Measurements from ENCODE around the gene THEMIS. TPM values are rescaled to one million over a fixed set of nuclear protein-coding genes. Genes with fewer than 3 reads are reported as not detected.

THEMIS gene
- polyA plus RNA-seq, 1 donor from 2014 or later = not detected

DNA sequence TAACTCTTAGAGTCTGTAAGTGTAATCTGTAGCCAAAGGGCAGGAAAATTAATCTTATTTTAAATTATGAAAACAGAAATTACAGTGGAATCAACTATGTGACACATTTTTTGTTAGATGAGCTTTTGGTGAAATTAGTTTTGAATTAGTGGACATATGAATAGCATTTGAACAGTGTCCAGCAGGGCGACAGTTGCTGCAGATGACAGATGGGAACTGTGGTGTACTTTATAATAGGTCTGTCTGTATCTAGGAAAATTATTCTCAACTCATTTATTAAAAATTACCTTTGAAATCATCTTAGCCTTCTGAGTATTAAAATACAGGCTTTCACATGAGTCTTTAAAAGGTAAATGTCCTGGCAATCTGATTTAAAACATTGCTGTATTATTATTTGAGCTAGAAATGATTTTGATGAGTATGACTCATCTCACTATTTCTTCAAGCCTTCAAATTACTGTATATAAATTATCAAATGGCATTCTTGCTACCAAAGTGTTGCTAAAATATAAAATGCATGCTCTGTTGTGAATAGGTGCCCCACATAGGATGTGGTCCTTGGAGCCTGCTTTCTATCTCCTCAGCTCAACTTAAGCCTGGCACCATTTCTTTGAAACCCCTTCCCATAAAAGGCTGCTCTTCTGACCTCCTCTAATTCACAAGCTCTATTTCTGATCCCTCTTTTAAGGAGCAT, 173.5 kb downstream of the THEMIS start:
- no peaks in the 10 kb centered on the region for H3F3A ChIP-seq (ENCODE audit: insufficient read depth, low read length, poor library complexity, severe bottlenecking)
- H3K27me3 ChIP-seq (ENCODE audit: insufficient read depth, low read depth, low read length) = no peaks in the 10 kb centered on the region
- H3K79me2 ChIP-seq (replicated peaks; ENCODE audit: insufficient read depth, low read length) = no peaks in the 10 kb centered on the region
- TF ChIP-seq EZH2 (IDR thresholded peaks at IDR 0.05; ENCODE audit: borderline replicate concordance, insufficient read depth, low read length, poor library complexity, severe bottlenecking) (no peak), EP300 (conservative IDR thresholded peaks at IDR 0.05; ENCODE audit: poor library complexity, severe bottlenecking) (no peak), TAF1 (IDR thresholded peaks at IDR 0.05; ENCODE audit: low read depth) (no peak), POLR2AphosphoS5 (IDR thresholded peaks at IDR 0.05) (no peak), MXI1 (conservative IDR thresholded peaks at IDR 0.05; ENCODE audit: poor library complexity, severe bottlenecking) (no peak), SMC3 (conservative IDR thresholded peaks at IDR 0.05; ENCODE audit: poor library complexity) (no peak)
- TF ChIP-seq, protein P1, sequence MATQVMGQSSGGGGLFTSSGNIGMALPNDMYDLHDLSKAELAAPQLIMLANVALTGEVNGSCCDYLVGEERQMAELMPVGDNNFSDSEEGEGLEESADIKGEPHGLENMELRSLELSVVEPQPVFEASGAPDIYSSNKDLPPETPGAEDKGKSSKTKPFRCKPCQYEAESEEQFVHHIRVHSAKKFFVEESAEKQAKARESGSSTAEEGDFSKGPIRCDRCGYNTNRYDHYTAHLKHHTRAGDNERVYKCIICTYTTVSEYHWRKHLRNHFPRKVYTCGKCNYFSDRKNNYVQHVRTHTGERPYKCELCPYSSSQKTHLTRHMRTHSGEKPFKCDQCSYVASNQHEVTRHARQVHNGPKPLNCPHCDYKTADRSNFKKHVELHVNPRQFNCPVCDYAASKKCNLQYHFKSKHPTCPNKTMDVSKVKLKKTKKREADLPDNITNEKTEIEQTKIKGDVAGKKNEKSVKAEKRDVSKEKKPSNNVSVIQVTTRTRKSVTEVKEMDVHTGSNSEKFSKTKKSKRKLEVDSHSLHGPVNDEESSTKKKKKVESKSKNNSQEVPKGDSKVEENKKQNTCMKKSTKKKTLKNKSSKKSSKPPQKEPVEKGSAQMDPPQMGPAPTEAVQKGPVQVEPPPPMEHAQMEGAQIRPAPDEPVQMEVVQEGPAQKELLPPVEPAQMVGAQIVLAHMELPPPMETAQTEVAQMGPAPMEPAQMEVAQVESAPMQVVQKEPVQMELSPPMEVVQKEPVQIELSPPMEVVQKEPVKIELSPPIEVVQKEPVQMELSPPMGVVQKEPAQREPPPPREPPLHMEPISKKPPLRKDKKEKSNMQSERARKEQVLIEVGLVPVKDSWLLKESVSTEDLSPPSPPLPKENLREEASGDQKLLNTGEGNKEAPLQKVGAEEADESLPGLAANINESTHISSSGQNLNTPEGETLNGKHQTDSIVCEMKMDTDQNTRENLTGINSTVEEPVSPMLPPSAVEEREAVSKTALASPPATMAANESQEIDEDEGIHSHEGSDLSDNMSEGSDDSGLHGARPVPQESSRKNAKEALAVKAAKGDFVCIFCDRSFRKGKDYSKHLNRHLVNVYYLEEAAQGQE (IDR thresholded peaks at IDR 0.05; ENCODE audit: borderline replicate concordance) = no peak
- H3K27ac ChIP-seq (ENCODE audit: low read length) = no peak overlapping the region
- H3K9me2 ChIP-seq (ENCODE audit: insufficient read depth, low read length) = no peaks in the 10 kb centered on the region
- no peak overlapping the region for H3K9ac ChIP-seq (ENCODE audit: low read length)
- no peak overlapping the region for H3K4me3 ChIP-seq (ENCODE audit: low read length)
- no peaks in the 10 kb centered on the region for H4K20me1 ChIP-seq (ENCODE audit: insufficient read depth)
- no peak overlapping the region for H2AFZ ChIP-seq (ENCODE audit: low read depth, low read length)
- no peak overlapping the region for H3K4me2 ChIP-seq (ENCODE audit: low read length)
- H3K36me3 ChIP-seq (ENCODE audit: insufficient read depth, low read length) = no peaks in the 10 kb centered on the region
- H3K9me3 ChIP-seq (ENCODE audit: low read length) = no peaks in the 10 kb centered on the region

DNA sequence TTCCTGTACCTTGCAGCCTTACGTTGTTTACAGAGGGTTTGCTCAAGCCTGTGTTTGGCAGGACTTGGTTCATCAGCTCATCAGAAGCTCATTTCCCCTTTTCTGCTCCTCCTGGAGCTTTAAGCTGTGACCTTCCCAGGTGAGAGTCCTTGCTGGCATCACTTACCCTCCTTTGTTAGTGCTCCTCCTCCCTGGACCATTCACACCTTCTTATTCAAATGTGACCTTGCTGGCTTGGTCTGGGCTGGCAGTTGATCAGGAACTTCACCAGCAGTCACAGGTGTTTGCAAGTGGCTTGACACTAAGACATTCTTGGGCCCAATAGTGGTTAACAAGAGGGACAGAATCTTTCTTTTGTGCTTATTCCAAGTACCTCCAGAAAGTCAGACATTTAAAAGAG, 175.0 kb downstream of the THEMIS start:
- no peaks in the 10 kb centered on the region for H3K27me3 ChIP-seq (ENCODE audit: insufficient read depth, low read depth, low read length)
- H3K4me3 ChIP-seq (ENCODE audit: low read length) = no peak overlapping the region
- no peaks in the 10 kb centered on the region for H3K36me3 ChIP-seq (ENCODE audit: insufficient read depth, low read length)
- H3K9ac ChIP-seq (ENCODE audit: low read length) = no peak overlapping the region
- H3K9me2 ChIP-seq (ENCODE audit: insufficient read depth, low read length) = no peaks in the 10 kb centered on the region
- H3K9me3 ChIP-seq (ENCODE audit: low read length) = no peaks in the 10 kb centered on the region
- H3K79me2 ChIP-seq (replicated peaks; ENCODE audit: insufficient read depth, low read length) = no peaks in the 10 kb centered on the region
- H3K27ac ChIP-seq (ENCODE audit: low read length) = no peak overlapping the region
- H2AFZ ChIP-seq (ENCODE audit: low read depth, low read length) = no peak overlapping the region
- H4K20me1 ChIP-seq (ENCODE audit: insufficient read depth) = no peaks in the 10 kb centered on the region
- no peaks in the 10 kb centered on the region for H3F3A ChIP-seq (ENCODE audit: insufficient read depth, low read length, poor library complexity, severe bottlenecking)
- TF ChIP-seq MXI1 (conservative IDR thresholded peaks at IDR 0.05; ENCODE audit: poor library complexity, severe bottlenecking) (no peak), POLR2AphosphoS5 (IDR thresholded peaks at IDR 0.05) (no peak), TAF1 (IDR thresholded peaks at IDR 0.05; ENCODE audit: low read depth) (no peak), SMC3 (conservative IDR thresholded peaks at IDR 0.05; ENCODE audit: poor library complexity) (no peak)
- no peak overlapping the region for H3K4me2 ChIP-seq (ENCODE audit: low read length)

DNA sequence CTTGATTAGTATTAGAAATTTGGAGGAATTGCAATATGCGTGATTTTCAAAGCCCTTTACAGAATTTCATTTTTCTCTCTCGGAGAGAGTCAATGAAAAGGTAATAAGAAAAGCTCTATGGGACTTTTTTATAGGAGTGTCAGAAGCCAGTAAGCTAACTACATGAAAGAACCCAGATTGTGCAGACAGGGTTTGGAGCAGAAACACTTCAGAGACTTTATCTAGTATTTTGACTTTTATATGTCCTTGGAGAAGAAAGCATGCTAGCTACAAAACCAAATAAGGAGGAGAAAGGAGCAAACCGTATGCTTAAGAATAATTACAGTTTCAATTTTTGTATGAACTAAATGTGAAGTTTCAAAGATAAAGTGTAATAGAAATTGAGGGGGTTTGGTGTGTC, 182.2 kb downstream of the THEMIS start:
- Histone ChIP-seq H3K4me3 (ENCODE audit: low read length) (no peak overlapping the region), H3F3A (ENCODE audit: insufficient read depth, low read length, poor library complexity, severe bottlenecking) (no peaks in the 10 kb centered on the region), H2AFZ (ENCODE audit: low read depth, low read length) (no peak overlapping the region), H3K9me2 (ENCODE audit: insufficient read depth, low read length) (no peaks in the 10 kb centered on the region), H3K4me2 (ENCODE audit: low read length) (no peak overlapping the region), H3K79me2 (replicated peaks; ENCODE audit: insufficient read depth, low read length) (no peaks in the 10 kb centered on the region), H3K36me3 (ENCODE audit: insufficient read depth, low read length) (no peaks in the 10 kb centered on the region), H3K9me3 (ENCODE audit: low read length) (no peaks in the 10 kb centered on the region), H4K20me1 (ENCODE audit: insufficient read depth) (no peaks in the 10 kb centered on the region), H3K27me3 (ENCODE audit: insufficient read depth, low read depth, low read length) (no peaks in the 10 kb centered on the region), H3K27ac (ENCODE audit: low read length) (no peak overlapping the region), H3K9ac (ENCODE audit: low read length) (no peak overlapping the region)
- TF ChIP-seq, protein P1 (IDR thresholded peaks at IDR 0.05; ENCODE audit: borderline replicate concordance) = no peak
- no peak for TF ChIP-seq MXI1 (conservative IDR thresholded peaks at IDR 0.05; ENCODE audit: poor library complexity, severe bottlenecking)
- TF ChIP-seq TAF1 (IDR thresholded peaks at IDR 0.05; ENCODE audit: low read depth) = no peak
- no peak for TF ChIP-seq POLR2AphosphoS5 (IDR thresholded peaks at IDR 0.05)
- no peak for TF ChIP-seq EZH2 (IDR thresholded peaks at IDR 0.05; ENCODE audit: borderline replicate concordance, insufficient read depth, low read length, poor library complexity, severe bottlenecking)
- TF ChIP-seq EP300 (conservative IDR thresholded peaks at IDR 0.05; ENCODE audit: poor library complexity, severe bottlenecking) = no peak
- no peak for TF ChIP-seq RAD21 (conservative IDR thresholded peaks at IDR 0.05)
- TF ChIP-seq SMC3 (conservative IDR thresholded peaks at IDR 0.05; ENCODE audit: poor library complexity) = no peak
- TF ChIP-seq, protein P2, sequence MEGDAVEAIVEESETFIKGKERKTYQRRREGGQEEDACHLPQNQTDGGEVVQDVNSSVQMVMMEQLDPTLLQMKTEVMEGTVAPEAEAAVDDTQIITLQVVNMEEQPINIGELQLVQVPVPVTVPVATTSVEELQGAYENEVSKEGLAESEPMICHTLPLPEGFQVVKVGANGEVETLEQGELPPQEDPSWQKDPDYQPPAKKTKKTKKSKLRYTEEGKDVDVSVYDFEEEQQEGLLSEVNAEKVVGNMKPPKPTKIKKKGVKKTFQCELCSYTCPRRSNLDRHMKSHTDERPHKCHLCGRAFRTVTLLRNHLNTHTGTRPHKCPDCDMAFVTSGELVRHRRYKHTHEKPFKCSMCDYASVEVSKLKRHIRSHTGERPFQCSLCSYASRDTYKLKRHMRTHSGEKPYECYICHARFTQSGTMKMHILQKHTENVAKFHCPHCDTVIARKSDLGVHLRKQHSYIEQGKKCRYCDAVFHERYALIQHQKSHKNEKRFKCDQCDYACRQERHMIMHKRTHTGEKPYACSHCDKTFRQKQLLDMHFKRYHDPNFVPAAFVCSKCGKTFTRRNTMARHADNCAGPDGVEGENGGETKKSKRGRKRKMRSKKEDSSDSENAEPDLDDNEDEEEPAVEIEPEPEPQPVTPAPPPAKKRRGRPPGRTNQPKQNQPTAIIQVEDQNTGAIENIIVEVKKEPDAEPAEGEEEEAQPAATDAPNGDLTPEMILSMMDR (IDR thresholded peaks at IDR 0.05; ENCODE audit: poor library complexity, severe bottlenecking) = no peak

Measured in neural cell (in vitro differentiated cells).